ENCODE measurements around the gene IDUA.

Gene IDUA

DNA sequence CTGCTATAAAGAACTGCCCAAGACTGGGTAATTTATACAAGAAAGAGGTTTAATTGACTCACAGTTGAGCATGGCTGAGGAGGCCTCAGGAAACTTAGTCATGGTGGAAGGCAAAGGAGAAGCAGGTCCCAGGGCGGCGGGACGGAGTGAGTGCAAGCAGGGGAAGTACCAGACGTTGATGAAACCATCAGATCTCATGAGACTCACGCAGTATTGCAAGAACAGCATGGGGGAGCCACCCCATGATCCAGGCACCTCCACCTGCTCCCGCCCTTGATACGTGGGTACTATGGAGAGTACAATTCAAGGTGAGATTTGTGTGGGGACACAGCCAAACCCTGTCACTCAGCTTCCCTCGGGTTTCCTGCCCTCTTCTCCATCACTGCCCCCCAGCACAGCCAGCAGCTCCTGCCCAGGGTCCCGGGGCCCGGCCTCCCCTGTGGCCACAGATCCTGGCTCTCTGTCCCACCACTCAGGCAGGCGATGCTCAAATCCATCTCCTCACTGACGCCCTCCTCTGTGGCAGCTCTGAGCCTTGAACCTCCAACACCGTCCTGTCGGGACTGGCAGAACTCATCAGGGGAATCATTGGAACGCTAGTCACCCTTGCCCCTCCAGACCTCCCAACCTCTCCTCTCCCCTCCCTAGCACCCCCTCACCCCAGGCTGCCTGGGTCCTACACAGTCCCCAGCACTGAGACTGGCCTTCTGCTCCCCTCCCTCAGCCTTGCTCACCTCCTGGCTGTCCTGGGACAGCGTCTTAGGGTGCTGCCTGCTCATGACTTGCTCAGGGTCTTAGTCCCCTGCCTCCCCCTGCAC lies 62.1 kb downstream of the IDUA start:
- Histone ChIP-seq H3K4me3 (ENCODE audit: low read length) (no peak overlapping the region), H3K4me2 (ENCODE audit: low read length) (no peak overlapping the region), H3K27ac (ENCODE audit: low read depth, low read length) (no peak overlapping the region), H2BK5ac (ENCODE audit: low read length) (no peak overlapping the region), H2AK5ac (ENCODE audit: low read length) (no peak overlapping the region), H4K8ac (ENCODE audit: low read depth, low read length) (no peak overlapping the region), H3K36me3 (ENCODE audit: control insufficient read depth, insufficient read depth, low read length) (no peaks in the 10 kb centered on the region), H3K23ac (ENCODE audit: low read length) (no peak overlapping the region), H3K18ac (ENCODE audit: low read length) (no peak overlapping the region), H2BK15ac (replicated peaks; ENCODE audit: low read depth) (no peak overlapping the region), H2BK120ac (ENCODE audit: low read depth, low read length) (no peak overlapping the region), H3K27me3 (ENCODE audit: insufficient read depth, low read length, poor library complexity) (peaks cover 4% of the 10 kb centered on the region), H3K4ac (ENCODE audit: low read depth, low read length) (no peak overlapping the region), H3K56ac (ENCODE audit: low read length) (no peak overlapping the region), H4K5ac (ENCODE audit: low read length) (no peak overlapping the region), H3K79me2 (ENCODE audit: control insufficient read depth, insufficient read depth, low read length) (no peaks in the 10 kb centered on the region), H3K79me1 (ENCODE audit: low read length) (no peaks in the 10 kb centered on the region), H3K9ac (ENCODE audit: low read length) (no peak overlapping the region), H3K4me1 (ENCODE audit: control insufficient read depth, low read depth, low read length) (no peaks in the 10 kb centered on the region)
- no CpG with 5 or more reads among the region's 16 CpGs for WGBS (ENCODE audit: extremely low coverage, insufficient coverage, low lambda C conversion rate)
- DNase-seq, result no peak

GRCh38 chr4:1049591-1049905 lies 62.7 kb downstream of the IDUA start:
- H3K4me3 ChIP-seq (ENCODE audit: low read length), result no peak overlapping the region
- H2BK15ac ChIP-seq (replicated peaks; ENCODE audit: low read depth), result no peak overlapping the region
- H3K23ac ChIP-seq (ENCODE audit: low read length), result no peak overlapping the region
- no peak overlapping the region for H3K27ac ChIP-seq (ENCODE audit: low read depth, low read length)
- H4K8ac ChIP-seq (ENCODE audit: low read depth, low read length), result no peak overlapping the region
- no peak overlapping the region for H2BK5ac ChIP-seq (ENCODE audit: low read length)
- H3K36me3 ChIP-seq (ENCODE audit: control insufficient read depth, insufficient read depth, low read length), result no peaks in the 10 kb centered on the region
- H3K18ac ChIP-seq (ENCODE audit: low read length), result no peak overlapping the region
- H4K5ac ChIP-seq (ENCODE audit: low read length), result no peak overlapping the region
- H3K9ac ChIP-seq (ENCODE audit: low read length), result no peak overlapping the region
- H3K4me2 ChIP-seq (ENCODE audit: low read length), result no peak overlapping the region
- no peak overlapping the region for H2AK5ac ChIP-seq (ENCODE audit: low read length)
- WGBS (ENCODE audit: extremely low coverage, insufficient coverage, low lambda C conversion rate), result no CpG with 5 or more reads among the region's 21 CpGs
- H3K4me1 ChIP-seq (ENCODE audit: control insufficient read depth, low read depth, low read length), result no peaks in the 10 kb centered on the region
- no peak overlapping the region for H3K56ac ChIP-seq (ENCODE audit: low read length)
- no peaks in the 10 kb centered on the region for H3K79me1 ChIP-seq (ENCODE audit: low read length)
- no peak overlapping the region for H2BK120ac ChIP-seq (ENCODE audit: low read depth, low read length)
- H3K79me2 ChIP-seq (ENCODE audit: control insufficient read depth, insufficient read depth, low read length), result no peaks in the 10 kb centered on the region
- no peak overlapping the region for H3K4ac ChIP-seq (ENCODE audit: low read depth, low read length)
- H3K27me3 ChIP-seq (ENCODE audit: insufficient read depth, low read length, poor library complexity), result peaks cover 4% of the 10 kb centered on the region
- DNase-seq, result no peak

- DNase-seq, result peak; percentile 74
- Histone ChIP-seq H2BK15ac (replicated peaks; ENCODE audit: low read depth) (no peak overlapping the region), H3K36me3 (ENCODE audit: control insufficient read depth, insufficient read depth, low read length) (no peaks in the 10 kb centered on the region), H3K4me1 (ENCODE audit: control insufficient read depth, low read depth, low read length) (no peaks in the 10 kb centered on the region), H3K18ac (ENCODE audit: low read length) (no peak overlapping the region), H3K56ac (ENCODE audit: low read length) (peak overlapping the region; percentile 47), H3K4me3 (ENCODE audit: low read length) (no peak overlapping the region), H3K4me2 (ENCODE audit: low read length) (no peak overlapping the region), H2BK5ac (ENCODE audit: low read length) (no peak overlapping the region), H4K5ac (ENCODE audit: low read length) (no peak overlapping the region), H3K27ac (ENCODE audit: low read depth, low read length) (no peak overlapping the region), H2BK120ac (ENCODE audit: low read depth, low read length) (no peak overlapping the region), H4K8ac (ENCODE audit: low read depth, low read length) (no peak overlapping the region), H3K23ac (ENCODE audit: low read length) (no peak overlapping the region), H3K9ac (ENCODE audit: low read length) (peak overlapping the region; percentile 33), H3K4ac (ENCODE audit: low read depth, low read length) (no peak overlapping the region), H3K79me2 (ENCODE audit: control insufficient read depth, insufficient read depth, low read length) (no peaks in the 10 kb centered on the region), H2AK5ac (ENCODE audit: low read length) (no peak overlapping the region), H3K27me3 (ENCODE audit: insufficient read depth, low read length, poor library complexity) (peaks cover 4% of the 10 kb centered on the region), H3K79me1 (ENCODE audit: low read length) (no peaks in the 10 kb centered on the region)
- no CpG with 5 or more reads among the region's 40 CpGs for WGBS (ENCODE audit: extremely low coverage, insufficient coverage, low lambda C conversion rate)
These were observed 63.8 kb downstream of the IDUA start for GRCh38 chr4:1050486-1051213.

- Histone ChIP-seq H3K79me1 (ENCODE audit: low read length) (no peaks in the 10 kb centered on the region), H3K79me2 (ENCODE audit: control insufficient read depth, insufficient read depth, low read length) (no peaks in the 10 kb centered on the region), H3K4ac (ENCODE audit: low read depth, low read length) (no peak overlapping the region), H3K4me1 (ENCODE audit: control insufficient read depth, low read depth, low read length) (no peaks in the 10 kb centered on the region), H3K27me3 (ENCODE audit: insufficient read depth, low read length, poor library complexity) (peaks cover 4% of the 10 kb centered on the region), H3K18ac (ENCODE audit: low read length) (no peak overlapping the region), H3K36me3 (ENCODE audit: control insufficient read depth, insufficient read depth, low read length) (no peaks in the 10 kb centered on the region), H3K4me3 (ENCODE audit: low read length) (no peak overlapping the region), H3K9ac (ENCODE audit: low read length) (no peak overlapping the region), H3K4me2 (ENCODE audit: low read length) (no peak overlapping the region), H3K27ac (ENCODE audit: low read depth, low read length) (no peak overlapping the region), H2BK120ac (ENCODE audit: low read depth, low read length) (no peak overlapping the region), H3K56ac (ENCODE audit: low read length) (no peak overlapping the region), H2BK5ac (ENCODE audit: low read length) (no peak overlapping the region), H3K23ac (ENCODE audit: low read length) (no peak overlapping the region), H2AK5ac (ENCODE audit: low read length) (no peak overlapping the region), H2BK15ac (replicated peaks; ENCODE audit: low read depth) (no peak overlapping the region), H4K8ac (ENCODE audit: low read depth, low read length) (no peak overlapping the region), H4K5ac (ENCODE audit: low read length) (no peak overlapping the region)
- DNase-seq, result no peak
- no CpG with 5 or more reads among the region's 9 CpGs for WGBS (ENCODE audit: extremely low coverage, insufficient coverage, low lambda C conversion rate)
These were observed 64.6 kb downstream of the IDUA start for GRCh38 chr4:1051472-1051871.

- H2BK120ac ChIP-seq (ENCODE audit: low read depth, low read length), result no peak overlapping the region
- no peak overlapping the region for H4K8ac ChIP-seq (ENCODE audit: low read depth, low read length)
- no peak overlapping the region for H3K9ac ChIP-seq (ENCODE audit: low read length)
- no peak overlapping the region for H3K18ac ChIP-seq (ENCODE audit: low read length)
- H4K5ac ChIP-seq (ENCODE audit: low read length), result no peak overlapping the region
- H3K4me1 ChIP-seq (ENCODE audit: control insufficient read depth, low read depth, low read length), result no peaks in the 10 kb centered on the region
- H3K27ac ChIP-seq (ENCODE audit: low read depth, low read length), result no peak overlapping the region
- no peak overlapping the region for H3K4me3 ChIP-seq (ENCODE audit: low read length)
- no peak overlapping the region for H3K56ac ChIP-seq (ENCODE audit: low read length)
- no peak overlapping the region for H3K4me2 ChIP-seq (ENCODE audit: low read length)
- H3K36me3 ChIP-seq (ENCODE audit: control insufficient read depth, insufficient read depth, low read length), result no peaks in the 10 kb centered on the region
- no peaks in the 10 kb centered on the region for H3K79me2 ChIP-seq (ENCODE audit: control insufficient read depth, insufficient read depth, low read length)
- H3K79me1 ChIP-seq (ENCODE audit: low read length), result no peaks in the 10 kb centered on the region
- no peak overlapping the region for H3K4ac ChIP-seq (ENCODE audit: low read depth, low read length)
- H3K23ac ChIP-seq (ENCODE audit: low read length), result no peak overlapping the region
- H2BK15ac ChIP-seq (replicated peaks; ENCODE audit: low read depth), result no peak overlapping the region
- DNase-seq, result no peak
- H2BK5ac ChIP-seq (ENCODE audit: low read length), result no peak overlapping the region
- WGBS (ENCODE audit: extremely low coverage, insufficient coverage, low lambda C conversion rate), result no CpG with 5 or more reads among the region's 15 CpGs
- no peak overlapping the region for H2AK5ac ChIP-seq (ENCODE audit: low read length)
- peaks cover 4% of the 10 kb centered on the region for H3K27me3 ChIP-seq (ENCODE audit: insufficient read depth, low read length, poor library complexity)
These were observed 65.4 kb downstream of the IDUA start for GRCh38 chr4:1052231-1052671.
